ENCODE data around the gene SORCS2.

- TF ChIP-seq CTCF (IDR thresholded peaks at IDR 0.05; ENCODE audit: borderline replicate concordance, extremely low read depth, low read length, poor library complexity, severe bottlenecking) (no peak), EZH2 (IDR thresholded peaks at IDR 0.05; ENCODE audit: borderline replicate concordance, low read depth, low read length, severe bottlenecking) (no peak)
These were observed 46.9 kb upstream of the SORCS2 start for GRCh38 chr4:7145291-7145934.
